GM12891 (cell line): ENCODE data around the gene NCAM1.

Experiments
- DNase-seq: peaks from one replicate; pipeline ENCODE4 v3.0.0; 2011; ENCODE audit warnings: low spot score; ENCODE audit not compliant: insufficient read length
- FAIRE-seq: peaks from 2 replicates; lab custom pipeline; 2011; peaks lifted over from hg19 to GRCh38; lab: Jason Lieb, UNC
- PAX5 ChIP-seq: IDR thresholded peaks from 2 replicates; pipeline ENCODE4 v1.6.1; 2011; ENCODE audit warnings: low read length, moderate library complexity, mild to moderate bottlenecking; ENCODE audit not compliant: insufficient read depth, severe bottlenecking
- POLR2A ChIP-seq: IDR thresholded peaks from 2 replicates; pipeline ENCODE4 v1.6.1; 2011; ENCODE audit warnings: low read depth, low read length, control low read depth
- POLR2AphosphoS5 ChIP-seq: IDR thresholded peaks from 2 replicates; pipeline ENCODE4 v1.6.1; 2011; ENCODE audit warnings: low read depth, low read length, control low read depth
- POU2F2 ChIP-seq: IDR thresholded peaks from 2 replicates; pipeline ENCODE4 v1.6.1; 2011; ENCODE audit warnings: low read depth, mild to moderate bottlenecking, control low read depth, low read length, moderate library complexity
- SPI1 ChIP-seq: IDR thresholded peaks from 2 replicates; pipeline ENCODE4 v1.6.1; 2011; ENCODE audit warnings: low read depth, low read length, control low read depth
- TAF1 ChIP-seq: IDR thresholded peaks from 2 replicates; pipeline ENCODE4 v1.6.1; 2011; ENCODE audit warnings: low read depth, low read length, control low read depth

NCAM1 gene

GRCh38 chr11:113174882-113175281, 213.7 kb downstream of the NCAM1 start:
- no peak for DNase-seq
- TF ChIP-seq POLR2AphosphoS5 (no peak), TAF1 (no peak), SPI1 (no peak), POLR2A (no peak), POU2F2 (no peak), PAX5 (no peak)
- FAIRE-seq, result no peak

GRCh38 chr11:113176599-113177360, 215.6 kb downstream of the NCAM1 start:
- no peak for TF ChIP-seq TAF1
- no peak for FAIRE-seq
- DNase-seq, result no peak

- TF ChIP-seq PAX5 (no peak), POLR2AphosphoS5 (no peak), POU2F2 (no peak), SPI1 (no peak), POLR2A (no peak), TAF1 (no peak)
- DNase-seq (no peak), FAIRE-seq (no peak)
Observed at GRCh38 chr11:113177671-113178070, 216.5 kb downstream of the NCAM1 start.

- no peak for FAIRE-seq
- DNase-seq, result no peak
- TF ChIP-seq PAX5, result no peak
- TF ChIP-seq POLR2AphosphoS5, result no peak
- no peak for TF ChIP-seq TAF1
- no peak for TF ChIP-seq POLR2A
- no peak for TF ChIP-seq SPI1
Observed at GRCh38 chr11:113178381-113179070, 217.3 kb downstream of the NCAM1 start.

GRCh38 chr11:113179181-113179704, 218.0 kb downstream of the NCAM1 start:
- FAIRE-seq, result no peak
- no peak for DNase-seq
- TF ChIP-seq SPI1 (no peak), TAF1 (no peak), POLR2A (no peak), POU2F2 (no peak), POLR2AphosphoS5 (no peak), PAX5 (no peak)

GRCh38 chr11:113181094-113181493, 219.9 kb downstream of the NCAM1 start:
- TF ChIP-seq PAX5 (no peak), POLR2A (no peak), SPI1 (no peak), TAF1 (no peak), POLR2AphosphoS5 (no peak), POU2F2 (no peak)
- DNase-seq (no peak), FAIRE-seq (no peak)

GRCh38 chr11:113182288-113182687, 221.1 kb downstream of the NCAM1 start:
- DNase-seq (no peak), FAIRE-seq (no peak)

GRCh38 chr11:113184498-113184897, 223.3 kb downstream of the NCAM1 start:
- no peak for TF ChIP-seq SPI1
- no peak for TF ChIP-seq TAF1
- TF ChIP-seq POLR2AphosphoS5, result no peak
- TF ChIP-seq PAX5, result no peak
- no peak for TF ChIP-seq POLR2A
- no peak for TF ChIP-seq POU2F2
- FAIRE-seq (no peak), DNase-seq (no peak)

More at GRCh38 chr11:113182288-113182687, 221.1 kb downstream of the NCAM1 start:
- TF ChIP-seq PAX5 (no peak), POU2F2 (no peak), SPI1 (no peak), POLR2AphosphoS5 (no peak), TAF1 (no peak), POLR2A (no peak)

GRCh38 chr11:113188371-113188834, 227.2 kb downstream of the NCAM1 start:
- no peak for DNase-seq
- no peak for FAIRE-seq
- no peak for TF ChIP-seq POLR2A
- TF ChIP-seq POU2F2, result no peak
- no peak for TF ChIP-seq POLR2AphosphoS5
